ENCODE results near the gene PPP3R2.

Gene PPP3R2, protein sequence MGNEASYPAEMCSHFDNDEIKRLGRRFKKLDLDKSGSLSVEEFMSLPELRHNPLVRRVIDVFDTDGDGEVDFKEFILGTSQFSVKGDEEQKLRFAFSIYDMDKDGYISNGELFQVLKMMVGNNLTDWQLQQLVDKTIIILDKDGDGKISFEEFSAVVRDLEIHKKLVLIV

DNA sequence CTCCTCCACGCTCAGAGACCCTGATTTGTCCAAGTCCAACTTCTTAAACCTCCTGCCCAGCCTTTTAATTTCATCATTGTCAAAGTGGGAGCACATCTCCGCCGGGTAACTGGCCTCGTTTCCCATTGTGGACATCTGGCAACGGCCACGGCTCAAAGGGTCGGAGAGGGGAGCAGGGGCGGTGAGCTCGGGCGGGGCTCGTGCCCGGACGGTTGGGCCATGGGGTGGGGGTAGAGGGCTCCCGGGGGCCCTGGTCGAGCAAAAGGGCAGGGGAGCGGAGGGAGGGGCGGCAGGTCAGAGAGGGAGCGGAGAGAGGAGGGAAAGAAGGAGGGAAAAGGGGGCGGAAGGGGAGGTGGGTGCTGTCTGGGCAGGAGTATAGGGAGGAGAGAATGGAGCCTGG lies at the start of gene PPP3R2:
TSS of gene PPP3R2 (minus strand) at position 174 of the 400 bp plus-strand sequence. CDS start at position 126, 48 bp downstream.
- in situ Hi-C loops (cut with MboI; ENCODE audit: low sequenced_read_pairs), result no loop called here

DNA sequence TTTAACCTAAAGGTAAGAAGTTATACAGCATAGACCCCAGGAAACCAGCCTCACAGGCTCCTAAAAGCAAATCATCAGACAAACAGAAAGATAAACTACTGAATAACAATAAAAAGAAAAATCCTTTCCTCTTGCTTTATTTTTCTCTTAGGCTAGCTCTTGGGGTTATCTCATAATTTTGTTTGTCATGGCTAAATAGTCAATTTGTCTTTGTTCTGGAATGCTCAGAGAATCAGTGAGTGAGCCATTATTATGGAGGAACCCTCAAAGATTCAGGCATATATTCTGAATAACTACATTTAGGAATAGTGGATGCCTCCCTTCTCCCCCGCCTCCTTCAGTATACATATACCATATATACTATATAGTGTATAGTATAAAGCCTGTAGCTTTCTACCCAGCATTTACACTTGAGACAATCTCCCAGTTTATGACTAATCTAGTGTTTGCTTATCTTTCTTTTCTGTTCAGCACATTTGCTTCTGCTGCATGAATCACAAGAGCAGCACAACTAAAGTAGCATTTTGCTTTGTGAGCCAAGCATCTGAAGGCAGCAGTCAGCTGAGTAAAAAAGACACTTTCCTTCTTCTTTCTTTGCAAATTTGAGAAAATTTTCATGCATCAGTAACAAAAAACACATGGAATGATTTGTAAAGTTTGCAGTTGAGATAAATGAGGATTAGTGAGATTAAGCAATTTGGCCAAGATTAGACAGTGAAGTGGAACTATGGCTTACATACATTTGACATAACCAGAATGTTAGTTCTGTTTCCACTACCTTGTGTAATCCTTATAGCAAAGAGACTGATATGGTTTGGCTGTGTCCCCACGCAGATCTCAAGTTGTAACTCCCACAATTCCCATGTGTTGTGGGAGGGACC lies 45.3 kb upstream of the PPP3R2 start:
- in situ Hi-C loops (cut with MboI; ENCODE audit: low sequenced_read_pairs), result no loop called here

DNA sequence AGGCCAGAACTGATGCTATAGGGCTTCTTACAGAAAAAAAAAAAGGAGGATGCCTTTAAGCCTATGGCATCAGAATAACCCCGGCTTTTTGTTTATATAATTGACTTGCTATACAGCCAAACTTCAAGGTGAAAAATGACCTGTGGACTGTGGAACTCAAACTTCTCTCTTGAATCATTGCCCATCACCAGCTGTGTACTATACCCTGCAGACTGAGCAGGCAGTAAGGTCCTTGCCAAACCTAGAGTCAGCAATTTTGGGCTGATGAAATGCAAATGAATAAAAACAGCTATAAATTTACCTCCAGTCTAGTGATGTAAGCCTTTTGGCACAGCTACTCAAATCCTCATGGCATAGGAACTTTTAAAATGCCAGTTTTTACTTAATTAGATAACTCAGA lies 44.5 kb upstream of the PPP3R2 start:
- in situ Hi-C loops (cut with MboI; ENCODE audit: low sequenced_read_pairs), result no loop called here

DNA sequence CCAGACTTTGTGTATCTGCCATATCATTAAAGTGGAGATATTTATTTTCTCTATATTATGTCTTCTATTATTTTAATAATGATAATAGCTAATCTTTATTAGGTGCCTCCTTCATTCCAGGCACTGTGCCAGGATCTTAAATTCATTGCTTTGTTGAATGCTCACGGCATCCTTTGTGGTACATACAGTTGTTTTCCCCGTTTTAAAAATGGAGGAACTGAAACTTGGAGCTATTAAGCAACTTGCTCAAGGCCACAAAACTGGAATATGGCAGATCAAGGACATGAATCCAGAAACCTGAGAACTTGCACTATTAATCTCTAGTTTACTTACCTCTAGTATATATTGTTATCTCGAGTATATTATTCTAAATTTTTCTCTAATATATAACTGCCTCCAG lies 41.5 kb upstream of the PPP3R2 start:
- in situ Hi-C loops (cut with MboI; ENCODE audit: low sequenced_read_pairs), result no loop called here

DNA sequence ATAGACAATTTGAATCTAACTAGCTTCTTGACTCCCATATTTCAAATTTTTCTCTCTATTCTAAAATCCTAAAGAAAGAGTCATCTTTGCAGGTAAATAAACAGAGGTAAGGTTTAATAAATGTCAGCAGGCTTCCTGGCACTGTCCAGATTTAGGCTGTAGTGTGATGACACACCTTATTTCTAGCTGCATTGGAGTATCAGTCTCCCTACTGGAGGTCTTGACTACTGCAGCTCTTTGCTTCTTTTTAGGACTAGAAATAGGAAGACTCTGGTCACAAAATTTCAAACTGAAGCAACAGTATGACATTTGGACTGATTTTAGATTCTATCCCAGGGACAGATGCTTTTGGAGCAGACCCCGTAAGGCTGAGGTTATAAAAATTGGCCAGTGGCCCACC lies 40.7 kb upstream of the PPP3R2 start:
- in situ Hi-C loops (cut with MboI; ENCODE audit: low sequenced_read_pairs), result no loop called here

DNA sequence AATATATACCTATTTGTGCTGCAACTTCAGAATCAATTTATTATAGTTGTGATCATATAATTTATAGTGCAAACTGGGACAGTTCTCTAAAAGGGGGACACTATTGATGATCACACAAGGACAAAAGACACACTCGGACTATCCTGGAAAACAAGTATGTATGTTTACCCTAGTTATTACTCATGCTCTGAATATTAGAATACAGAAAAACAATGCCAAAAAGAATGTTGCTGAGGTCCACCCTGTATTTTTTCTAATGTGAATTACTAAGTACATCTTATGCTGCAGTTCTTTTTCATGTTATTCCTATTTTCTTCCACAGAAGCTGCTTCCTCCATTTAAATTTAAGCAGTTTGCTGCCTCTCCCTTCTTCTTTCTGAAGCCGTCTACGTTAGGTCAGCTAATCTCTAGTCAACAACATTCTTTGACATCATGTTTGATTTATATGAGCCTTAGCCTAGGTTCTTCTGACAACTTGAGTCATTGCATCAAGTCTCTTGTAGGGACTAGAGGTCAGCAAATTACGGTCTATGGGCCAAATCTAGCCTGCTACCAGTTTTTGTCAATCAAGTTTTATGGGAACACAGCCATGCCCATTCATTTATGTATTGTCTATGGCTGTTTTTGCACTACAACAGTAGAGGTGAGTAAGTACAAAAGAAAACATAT lies 40.1 kb upstream of the PPP3R2 start:
- in situ Hi-C loops (cut with MboI; ENCODE audit: low sequenced_read_pairs), result no loop called here

DNA sequence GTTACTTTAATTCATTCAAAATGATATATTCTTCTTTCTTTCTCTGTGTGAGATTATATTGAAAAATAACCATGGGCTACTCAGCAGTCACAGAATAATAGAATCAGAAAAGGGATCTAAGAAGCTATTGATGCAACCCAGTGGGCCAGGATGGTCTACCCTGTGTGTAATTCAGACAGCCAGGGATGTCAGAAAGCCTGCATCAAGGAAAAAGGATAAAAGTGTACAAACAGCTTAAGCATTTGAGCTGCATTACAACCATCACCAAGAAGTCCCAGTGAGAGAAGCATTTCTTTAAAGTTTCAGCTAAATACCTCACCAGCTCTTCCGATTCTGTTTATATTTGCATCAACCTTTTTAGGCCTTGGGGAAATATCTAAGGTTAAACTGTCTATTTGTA lies 37.8 kb upstream of the PPP3R2 start:
- in situ Hi-C loops (cut with MboI; ENCODE audit: low sequenced_read_pairs), result no loop called here

DNA sequence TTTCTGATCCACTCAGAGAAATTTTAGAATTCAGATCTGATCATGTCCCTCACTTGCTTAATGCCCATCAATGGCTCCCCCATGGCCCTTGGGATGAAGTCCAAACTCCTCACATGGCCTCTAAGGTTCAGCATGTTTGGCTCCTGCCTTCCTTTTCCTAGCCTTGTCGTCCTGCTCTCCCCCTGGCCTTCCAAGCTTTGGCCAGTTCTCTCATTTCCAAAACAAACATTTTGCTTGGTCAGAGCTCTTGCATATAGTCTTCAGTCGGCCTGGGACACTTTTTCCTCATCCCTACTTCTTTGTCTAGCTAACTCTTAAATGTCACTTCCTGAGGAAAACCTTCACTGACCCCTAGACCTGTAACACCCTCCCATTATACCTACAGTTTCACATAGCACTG lies 37.1 kb upstream of the PPP3R2 start:
- in situ Hi-C loops (cut with MboI; ENCODE audit: low sequenced_read_pairs), result no loop called here

DNA sequence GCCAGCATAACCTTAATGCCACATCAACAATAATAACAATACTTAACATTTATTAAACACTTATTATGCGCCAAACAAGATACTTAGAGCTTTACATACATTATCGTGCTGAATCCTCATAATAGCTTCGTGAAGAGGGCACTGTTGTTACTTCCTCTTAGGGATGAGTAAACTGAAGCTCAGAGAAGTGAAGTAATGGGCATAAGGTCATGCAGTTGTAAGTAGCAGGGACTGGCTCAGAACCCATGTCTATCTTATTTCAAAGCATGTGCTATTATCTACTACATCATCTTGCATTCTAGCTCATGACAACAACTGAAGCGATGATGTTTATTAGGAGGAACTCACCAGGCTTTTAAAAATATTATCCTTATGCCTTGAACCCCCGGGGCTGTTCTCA lies 34.9 kb upstream of the PPP3R2 start:
- in situ Hi-C loops (cut with MboI; ENCODE audit: low sequenced_read_pairs), result no loop called here

DNA sequence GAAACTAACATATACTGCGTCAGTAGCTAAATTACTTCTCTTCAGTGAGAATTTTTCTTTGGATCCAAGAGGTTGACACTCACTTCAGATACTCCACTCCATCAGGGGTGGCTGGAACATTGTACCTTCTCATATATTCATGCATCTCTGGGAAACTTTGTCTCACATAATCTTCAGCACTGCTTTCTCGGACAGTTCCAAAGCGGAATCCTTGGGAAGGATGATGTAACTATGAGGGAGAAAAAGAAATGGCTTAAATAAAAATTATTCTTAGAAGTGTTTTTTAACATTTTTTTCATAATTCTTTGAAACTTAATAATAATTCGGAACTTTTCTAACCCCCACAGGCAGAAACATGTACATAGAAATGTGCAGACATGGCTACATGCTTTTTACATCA lies 33.4 kb upstream of the PPP3R2 start:
- in situ Hi-C loops (cut with MboI; ENCODE audit: low sequenced_read_pairs), result no loop called here

DNA sequence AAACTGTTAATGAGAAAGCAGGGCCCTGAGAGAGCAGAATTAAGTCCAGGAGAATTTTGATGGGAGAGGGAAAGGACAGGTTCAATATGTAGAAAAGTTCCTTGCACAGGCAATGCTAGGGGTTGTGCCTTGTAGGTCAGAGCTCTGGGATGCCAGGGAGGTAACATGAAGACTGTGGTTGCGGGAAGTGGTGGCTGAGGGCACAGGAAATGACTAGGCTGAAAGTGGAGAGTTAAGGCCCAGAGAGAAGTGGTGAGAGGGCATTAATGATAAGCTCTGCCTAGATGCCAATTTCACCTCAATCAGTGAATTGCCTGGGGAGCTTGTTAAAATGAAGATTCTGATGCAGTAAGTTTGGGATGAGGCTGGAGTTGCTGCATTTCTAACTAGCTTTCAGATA lies 31.5 kb upstream of the PPP3R2 start:
- in situ Hi-C loops (cut with MboI; ENCODE audit: low sequenced_read_pairs), result no loop called here

DNA sequence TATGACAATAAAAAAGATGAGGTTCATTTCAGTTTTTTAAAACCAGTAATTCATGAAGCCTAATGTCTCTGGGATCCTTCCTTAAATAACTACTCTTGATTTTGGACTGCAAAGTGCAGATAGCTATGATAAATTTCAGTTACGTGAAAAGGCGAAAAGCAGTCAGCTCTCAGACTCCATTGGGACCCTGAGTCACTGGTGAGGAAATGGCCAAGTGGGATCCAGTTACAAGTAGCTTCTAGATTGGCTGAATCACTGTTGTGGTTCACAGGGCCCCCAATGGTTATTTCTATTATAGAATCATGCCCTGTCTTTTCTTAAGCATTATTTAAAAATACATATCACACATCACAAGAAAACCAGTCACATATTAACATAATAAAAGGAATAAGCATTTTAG lies 31.1 kb upstream of the PPP3R2 start:
- in situ Hi-C loops (cut with MboI; ENCODE audit: low sequenced_read_pairs), result no loop called here

DNA sequence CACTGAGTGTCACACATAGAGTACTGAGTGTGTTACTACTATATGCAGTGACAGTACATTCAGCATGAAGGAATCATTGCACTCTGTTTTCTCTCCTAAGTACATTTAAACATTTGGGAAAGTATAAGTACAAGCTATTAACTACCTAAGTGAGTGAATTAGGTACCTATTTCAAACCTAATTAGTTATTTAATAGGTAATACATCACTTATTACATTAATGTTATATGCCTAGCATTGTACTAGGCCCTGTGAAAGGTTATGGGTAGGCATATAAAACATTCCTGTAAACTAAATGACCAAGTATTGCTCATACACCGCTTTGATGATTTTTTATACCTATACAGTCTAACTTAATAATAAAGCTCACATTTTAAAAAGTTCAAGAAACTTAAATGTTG lies 25.7 kb upstream of the PPP3R2 start:
- in situ Hi-C loops (cut with MboI; ENCODE audit: low sequenced_read_pairs), result no loop called here

DNA sequence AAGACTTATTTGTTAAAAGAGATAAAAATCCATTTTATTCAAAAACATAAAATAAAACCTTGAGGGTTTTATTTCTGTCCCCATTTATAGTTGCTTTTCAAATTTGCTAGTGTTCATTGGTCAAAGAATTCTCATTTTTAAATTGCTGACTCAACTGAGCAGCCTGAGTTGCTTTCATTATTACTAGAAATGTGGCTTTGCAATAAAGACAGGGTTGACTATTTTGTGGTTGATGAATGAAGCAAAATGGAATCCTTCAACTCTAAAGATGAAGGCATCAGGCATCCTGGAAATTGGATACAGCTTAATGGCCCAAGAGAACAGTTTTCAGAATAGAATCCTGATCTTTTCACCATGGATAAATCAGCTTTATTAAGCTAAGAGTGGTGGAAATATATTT lies 23.9 kb upstream of the PPP3R2 start:
- in situ Hi-C loops (cut with MboI; ENCODE audit: low sequenced_read_pairs), result no loop called here

DNA sequence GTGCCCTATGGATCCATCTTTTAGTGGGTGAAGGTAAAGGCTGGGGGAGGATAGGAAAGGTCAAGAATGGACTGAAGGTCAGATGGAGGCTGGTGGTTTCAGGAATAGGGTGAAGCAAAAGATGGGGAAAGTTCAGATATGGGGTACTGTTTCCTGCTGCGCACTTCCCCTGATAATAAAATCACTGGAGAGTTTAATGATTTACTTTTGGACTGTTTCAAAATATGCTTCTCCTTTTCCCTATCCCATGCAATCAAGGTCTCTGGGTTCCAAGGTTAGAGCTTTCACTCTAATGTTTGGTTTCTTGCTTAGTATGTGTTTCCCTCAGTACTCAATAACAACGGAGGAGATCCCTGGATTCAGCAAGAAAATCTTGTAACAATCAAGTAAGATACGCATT lies 10.8 kb upstream of the PPP3R2 start:
- in situ Hi-C loops (cut with MboI; ENCODE audit: low sequenced_read_pairs), result no loop called here

DNA sequence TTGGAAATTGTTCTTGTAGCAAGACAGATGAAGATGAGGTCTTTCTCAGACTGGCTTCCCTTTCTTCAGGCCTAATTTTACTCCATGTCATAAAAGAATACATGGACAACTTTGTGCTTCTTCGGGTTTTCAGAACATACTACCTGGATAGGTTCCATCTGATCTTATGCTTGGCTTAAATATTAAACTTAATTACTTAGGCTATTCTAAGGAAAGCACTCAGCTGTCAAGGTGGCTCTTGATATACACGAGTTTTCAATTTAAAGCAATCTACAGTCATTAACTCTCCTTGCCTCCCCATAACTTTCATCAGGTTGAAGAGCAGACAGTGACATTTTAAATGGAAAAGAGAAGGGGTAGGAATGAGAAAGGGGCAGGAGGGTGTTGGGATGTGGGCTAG lies 9.5 kb upstream of the PPP3R2 start:
- in situ Hi-C loops (cut with MboI; ENCODE audit: low sequenced_read_pairs), result no loop called here

DNA sequence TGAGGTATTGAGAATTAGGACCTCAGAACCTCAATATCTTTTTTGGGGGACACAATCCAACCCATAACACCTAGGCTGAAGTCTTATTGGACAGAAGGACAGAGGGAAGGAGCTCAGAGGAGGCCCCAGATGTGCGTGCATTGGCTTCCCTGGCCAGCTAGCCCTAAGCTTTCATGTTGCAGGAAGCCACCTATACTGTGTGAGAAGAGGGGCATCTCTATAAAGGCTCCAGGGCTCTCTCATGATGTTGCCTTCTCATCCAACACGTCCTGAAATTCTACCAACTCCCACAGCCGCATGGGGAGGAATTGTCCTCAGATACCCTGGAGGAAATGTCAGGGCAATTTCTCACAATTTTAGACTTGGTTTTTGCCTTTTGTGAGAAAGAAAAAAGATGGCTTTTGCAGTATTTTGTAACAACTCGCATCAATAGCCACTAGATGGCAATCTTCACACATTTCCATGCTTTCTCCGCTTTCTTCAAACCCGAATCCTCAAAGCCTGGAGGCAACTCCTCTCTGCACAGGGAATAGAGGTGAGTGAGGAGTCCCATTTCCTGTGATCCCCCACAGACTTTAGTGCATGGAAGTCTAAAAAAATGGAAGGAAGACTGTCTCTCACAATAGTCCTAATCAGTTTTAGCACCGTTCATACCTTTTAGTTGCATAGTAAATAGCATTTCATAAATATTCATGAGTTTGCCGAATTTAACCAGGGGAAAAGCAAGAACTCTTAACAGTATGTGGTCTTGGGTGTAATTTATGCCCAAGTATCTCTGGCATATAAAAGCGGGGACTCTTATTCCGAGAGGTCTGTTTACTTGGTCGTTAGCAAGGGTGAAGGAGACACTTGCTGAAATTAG lies 7.4 kb upstream of the PPP3R2 start:
- in situ Hi-C loops (cut with MboI; ENCODE audit: low sequenced_read_pairs), result no loop called here

DNA sequence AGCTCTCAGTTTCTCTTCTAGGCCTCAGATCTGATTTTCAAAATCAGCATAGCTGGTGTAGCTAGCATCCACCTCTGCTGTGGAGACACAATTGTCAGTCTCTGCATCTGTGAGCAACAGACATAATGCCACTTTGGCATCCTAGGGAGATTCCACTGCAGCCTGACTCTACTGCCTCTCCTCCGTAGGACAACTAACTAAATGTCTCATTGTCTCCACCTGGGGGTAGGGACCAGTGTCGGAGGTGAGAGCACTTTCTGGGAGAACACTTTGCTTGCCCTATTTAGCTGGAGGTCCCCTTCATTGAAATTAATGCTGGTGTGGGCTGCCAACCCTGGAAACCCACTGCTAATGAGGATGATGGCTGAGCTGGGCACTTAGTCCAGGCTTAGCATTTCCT lies 1.4 kb downstream of the PPP3R2 start:
- in situ Hi-C loops (cut with MboI; ENCODE audit: low sequenced_read_pairs), result no loop called here

DNA sequence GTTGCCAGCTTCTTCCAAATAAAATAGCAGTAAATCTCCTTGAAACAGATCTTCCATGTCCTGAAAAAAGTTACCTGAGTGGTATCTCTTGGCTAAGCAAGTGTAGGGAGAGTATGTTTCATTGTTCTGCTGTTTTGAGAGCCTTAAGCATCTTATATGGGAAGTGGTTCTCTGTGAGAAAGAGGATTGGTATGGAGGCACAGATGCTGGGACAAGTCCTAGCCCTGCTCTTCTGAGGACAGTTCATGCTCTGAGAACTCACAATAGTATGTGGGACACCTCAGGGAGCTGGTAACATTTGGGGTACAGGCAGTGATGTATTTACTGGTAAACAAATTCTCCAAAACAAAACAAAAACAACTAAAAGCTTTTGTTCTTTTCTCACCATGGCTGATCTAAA lies 2.0 kb downstream of the PPP3R2 start:
- in situ Hi-C loops (cut with MboI; ENCODE audit: low sequenced_read_pairs), result no loop called here

DNA sequence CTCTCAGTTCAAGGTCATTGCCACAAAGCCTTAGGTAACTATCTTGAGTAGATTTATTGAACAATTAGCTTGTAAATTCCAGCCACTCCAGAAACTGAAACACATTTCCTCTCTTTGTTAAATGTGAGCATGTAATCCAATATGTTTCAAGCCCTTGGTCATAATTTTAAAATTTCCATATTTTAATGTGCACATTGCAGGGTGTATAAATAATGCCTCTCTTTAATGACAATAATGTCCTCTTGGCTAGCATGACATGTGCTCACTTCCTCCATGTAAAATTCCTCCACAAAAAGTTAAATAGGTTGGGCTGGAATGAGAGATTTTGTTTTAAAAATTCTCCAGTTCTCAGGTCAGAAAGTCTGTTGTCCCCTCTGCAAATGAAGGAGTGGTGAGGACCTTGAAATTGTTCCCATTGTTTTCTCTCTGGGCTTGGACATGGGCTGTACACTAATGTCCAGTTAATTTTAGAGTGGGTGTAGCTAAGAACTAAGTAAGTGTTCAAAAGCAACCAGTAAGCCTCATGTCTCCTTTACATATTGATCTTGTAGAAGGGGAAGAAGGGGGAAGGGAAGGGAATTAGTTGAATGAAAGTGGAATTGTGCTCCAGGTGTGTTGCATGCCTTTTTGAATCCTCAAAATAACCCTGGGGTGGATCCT lies 2.9 kb downstream of the PPP3R2 start:
- in situ Hi-C loops (cut with MboI; ENCODE audit: low sequenced_read_pairs), result no loop called here

DNA sequence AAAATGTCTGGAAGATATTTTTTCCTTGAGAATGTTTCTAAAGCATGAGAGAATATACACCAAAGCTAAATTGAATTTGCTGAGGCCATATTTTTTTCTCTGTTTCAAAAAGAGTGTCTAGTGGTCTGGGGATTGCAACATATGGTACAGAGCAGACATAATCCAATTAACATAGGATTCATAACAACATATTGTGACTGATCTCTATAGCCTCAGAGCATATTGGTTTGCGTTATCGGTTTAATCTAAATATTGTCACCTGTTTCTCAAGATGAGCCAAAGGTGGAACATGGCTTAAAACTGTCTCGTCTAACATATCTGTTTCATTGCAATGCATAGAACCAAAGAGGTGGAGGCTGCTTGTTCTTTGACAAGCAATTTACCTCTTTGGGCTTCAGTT lies 3.9 kb downstream of the PPP3R2 start:
- in situ Hi-C loops (cut with MboI; ENCODE audit: low sequenced_read_pairs), result no loop called here

Data from hTERT RPE-1 (cell line).